Diencephalon (tissue), 1 donor: ENCODE data around the gene FGF8. TPM values are rescaled to one million over a fixed set of nuclear protein-coding genes. Genes with fewer than 3 reads are reported as not detected.

ENCODE experiments used
- total RNA-seq: library from RNA; depleted of rRNA; stranded (reverse); fragments of >200 nt; gene quantifications from one replicate; pipeline ENCODE4 v1.2.3, GENCODE V29; 2014

Gene FGF8
- total RNA-seq: 0.69 TPM

GRCh38 chr10:101775273-101776160, at the start of gene FGF8:
TSS of gene FGF8 (minus strand) at chr10:101776114. CDS start at chr10:101775900, 214 bp downstream.

GRCh38 chr10:101818119-101818871, 42.4 kb upstream of the FGF8 start, which contains the start of gene OGA:
TSS of gene OGA (minus strand) at chr10:101818444. CDS start at chr10:101818022, 422 bp downstream.

GRCh38 chr10:101782811-101783735, 7.2 kb upstream of the FGF8 start, which contains the start of gene NPM3:
TSS of gene NPM3 (minus strand) at chr10:101783446. CDS start at chr10:101783390, 56 bp downstream.

Other genes starting within 250 kb of the FGF8 start
- 8.5 TPM for gene POLL, start 187.9 kb downstream of the FGF8 start, total RNA-seq
- gene DPCD, start 187.8 kb downstream of the FGF8 start, total RNA-seq: 37.8 TPM
- gene FBXW4, start 80.9 kb downstream of the FGF8 start, total RNA-seq: 80.5 TPM
- 34.4 TPM for gene NPM3, start 7.3 kb upstream of the FGF8 start, total RNA-seq
- gene OGA, start 42.3 kb upstream of the FGF8 start, total RNA-seq: 314 TPM
- gene KCNIP2, start 67.7 kb upstream of the FGF8 start, total RNA-seq: 17.1 TPM